CD14-positive monocyte (primary cell): ENCODE results near the gene CHRNA4. TPM values are rescaled to one million over a fixed set of nuclear protein-coding genes. Genes with fewer than 3 reads are reported as not detected.

Experiments used
- DNase-seq, 3 donors: peaks; one replicate each; pipeline ENCODE4 v3.0.0-alpha.2; 2011 to 2022
- H2AFZ ChIP-seq: 2 replicates; pipeline ENCODE4 v1.6.0; 2012; ENCODE audit warnings: mild to moderate bottlenecking, low read depth, low read length, inconsistent platforms; ENCODE audit not compliant: insufficient read depth, poor library complexity, severe bottlenecking
- H3K27ac ChIP-seq, 2 donors: 1 replicate in 1 of 2; 2 replicates in 1 of 2; pipeline ENCODE4 v1.5.1; 2012 to 2013; ENCODE audit warnings: low read length in 2 of 2, control low read depth in 1 of 2, inconsistent platforms in 1 of 2, low read depth in 1 of 2, mild to moderate bottlenecking in 1 of 2
- H3K27me3 ChIP-seq, 2 donors: one replicate each; pipeline versions ENCODE4 v1.6.0 to v1.6.1; 2011 to 2013; ENCODE audit warnings: low read length in 2 of 2; ENCODE audit not compliant: control insufficient read depth in 2 of 2, insufficient read depth in 2 of 2
- H3K36me3 ChIP-seq, 2 donors: replicated peaks in 1 of 2; 1 replicate in 1 of 2; 2 replicates in 1 of 2; pipeline versions ENCODE4 v1.5.1 to v1.6.1; 2012 to 2013; ENCODE audit warnings: low read length in 2 of 2, control low read depth in 1 of 2, inconsistent platforms in 1 of 2, mild to moderate bottlenecking in 1 of 2; ENCODE audit not compliant: insufficient read depth in 2 of 2, control insufficient read depth in 1 of 2
- H3K4me1 ChIP-seq, 2 donors: 1 replicate in 1 of 2; 2 replicates in 1 of 2; pipeline versions ENCODE4 v1.5.1 to v1.6.1; 2012 to 2013; ENCODE audit warnings: low read length in 2 of 2, control low read depth in 1 of 2, inconsistent platforms in 1 of 2, mild to moderate bottlenecking in 1 of 2, moderate library complexity in 1 of 2; ENCODE audit not compliant: insufficient read depth in 2 of 2, control insufficient read depth in 1 of 2
- H3K4me2 ChIP-seq: replicated peaks from 2 replicates; pipeline ENCODE3; 2012; ENCODE audit warnings: low read length, moderate library complexity, mild to moderate bottlenecking; ENCODE audit not compliant: poor library complexity, severe bottlenecking; ENCODE audit errors: extremely low read depth
- H3K4me3 ChIP-seq, 3 experiments: fragments of 200-600 bp in 1 of 3; sonication (generic) in 1 of 3; replicated peaks in 1 of 3; 1 replicate in 2 of 3; 2 replicates in 1 of 3; pipeline ENCODE4 v1.5.1; 2011 to 2013; ENCODE audit warnings: low read length in 3 of 3, mild to moderate bottlenecking in 3 of 3, control low read depth in 2 of 3, low read depth in 2 of 3, inconsistent platforms in 1 of 3, moderate library complexity in 1 of 3
- H3K79me2 ChIP-seq: 2 replicates; pipeline ENCODE4 v1.6.0; 2012; ENCODE audit warnings: mild to moderate bottlenecking, control low read depth, inconsistent platforms, low read length, moderate library complexity; ENCODE audit not compliant: insufficient read depth
- H3K9ac ChIP-seq: 2 replicates; pipeline ENCODE4 v1.6.0; 2017; ENCODE audit warnings: low read length, mild to moderate bottlenecking; ENCODE audit not compliant: insufficient read depth, poor library complexity, severe bottlenecking
- H3K9me3 ChIP-seq, 2 donors: replicated peaks in 1 of 2; 1 replicate in 1 of 2; 2 replicates in 1 of 2; pipeline versions ENCODE4 v1.5.1 to v1.6.1; 2012 to 2013; ENCODE audit warnings: low read length in 2 of 2, control low read depth in 1 of 2; ENCODE audit not compliant: control insufficient read depth in 1 of 2, insufficient read depth in 1 of 2
- H4K20me1 ChIP-seq: 2 replicates; pipeline ENCODE4 v1.6.0; 2012; ENCODE audit warnings: mild to moderate bottlenecking, low read length, control low read depth, moderate library complexity; ENCODE audit not compliant: insufficient read depth
- H3K27ac Mint-ChIP-seq, 7 donors: one replicate each; pipeline ENCODE4 v1.8.0; 2020; ENCODE audit warnings: mild to moderate bottlenecking in 7 of 7, mixed read lengths in 7 of 7, moderate library complexity in 6 of 7, inconsistent platforms in 2 of 7
- H3K27me3 Mint-ChIP-seq, 3 donors: one replicate each; pipeline ENCODE4 v1.8.0; 2021 to 2022; ENCODE audit warnings: low read depth in 3 of 3, mild to moderate bottlenecking in 3 of 3, mixed read lengths in 3 of 3, moderate library complexity in 3 of 3, inconsistent platforms in 1 of 3
- H3K36me3 Mint-ChIP-seq, 2 donors: one replicate each; pipeline ENCODE4 v1.8.0; 2020; ENCODE audit warnings: mixed read lengths in 2 of 2, inconsistent platforms in 1 of 2, mild to moderate bottlenecking in 1 of 2
- H3K4me1 Mint-ChIP-seq: one replicate; pipeline ENCODE4 v1.8.0; 2020; ENCODE audit warnings: mild to moderate bottlenecking, mixed read lengths
- H3K4me3 Mint-ChIP-seq, 2 donors: one replicate each; pipeline ENCODE4 v1.8.0; 2020; ENCODE audit warnings: mild to moderate bottlenecking in 2 of 2, mixed read lengths in 2 of 2, moderate library complexity in 1 of 2
- H3K9me3 Mint-ChIP-seq, 7 donors: one replicate each; pipeline ENCODE4 v1.8.0; 2020 to 2022; ENCODE audit warnings: mixed read lengths in 7 of 7, mild to moderate bottlenecking in 6 of 7, moderate library complexity in 6 of 7, inconsistent platforms in 2 of 7
- WGBS: methylation state at CpG from one replicate; pipeline ENCODE4 v1.1.5; 2013; ENCODE audit warnings: missing lambda C conversion rate; ENCODE audit not compliant: insufficient coverage; 5-methylcytosine and 5-hydroxymethylcytosine counted together
- intact Hi-C, 2 donors: fragments of 100-400 bp; cut with micrococcal nuclease; formaldehyde crosslinking; loops; one replicate each; pipeline versions ENCODE4 v1.15.0 to v1.15.1; 2023
- polyA plus RNA-seq, 3 donors: library from polyadenylated mRNA; depleted of rRNA in 1 of 3; unstranded in 2 of 3; stranded (reverse) in 1 of 3; fragments of 300-500 nt in 2 of 3; fragments of >200 nt in 1 of 3; fragmentation: Illumina TruSeq in 2 of 3; gene quantifications; 1 replicate in 2 of 3; 2 replicates in 1 of 3; pipeline ENCODE4 v1.2.3, GENCODE V29; 2012 to 2021
- TF ChIP-seq, protein P1 (sequence below): fragments of 200-600 bp; IDR thresholded peaks from one replicate; pipeline ENCODE4 v1.8.0; 2022; ENCODE audit warnings: antibody characterized with exemption, mild to moderate bottlenecking

CHRNA4 gene
- polyA plus RNA-seq, 3 donors: not detected

DNA sequence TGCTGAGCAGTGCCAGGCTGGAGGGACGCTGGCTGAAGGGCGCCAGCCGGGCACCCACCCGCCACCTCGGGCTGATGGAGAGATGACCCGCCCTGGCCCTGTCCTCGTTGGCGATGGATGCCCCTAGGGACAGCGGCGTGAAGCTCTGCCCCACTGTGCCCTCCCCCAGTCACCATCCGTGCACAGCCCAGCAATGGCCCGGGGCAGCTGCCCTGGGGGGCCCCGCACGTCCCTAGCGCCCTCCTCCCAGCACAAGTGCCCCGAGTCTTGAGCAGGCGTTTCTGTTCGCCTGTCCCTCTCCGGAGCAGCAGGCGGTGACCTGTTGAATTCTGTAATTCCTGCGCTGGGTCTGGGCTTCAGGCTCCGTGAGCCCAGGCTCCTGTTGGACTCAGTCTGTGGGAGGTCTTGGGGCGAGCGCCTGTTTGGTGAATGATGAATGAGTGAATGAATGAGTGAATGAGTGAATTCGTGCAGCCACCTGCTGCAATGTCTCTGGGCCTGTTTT lies 36.8 kb upstream of the CHRNA4 start:
- peaks cover 0 to 2% (median 0%) of the 10 kb centered on the region in 7 donors for H3K9me3 Mint-ChIP-seq
- Histone ChIP-seq H3K27me3 (no peaks in the 10 kb centered on the region), H3K36me3 (no peaks in the 10 kb centered on the region), H3K4me3 (no peak overlapping the region), H3K4me2 (no peak overlapping the region), H3K9ac (no peak overlapping the region), H3K4me1 (no peaks in the 10 kb centered on the region), H2AFZ (no peak overlapping the region), H3K9me3 (no peaks in the 10 kb centered on the region), H3K79me2 (no peaks in the 10 kb centered on the region), H4K20me1 (no peaks in the 10 kb centered on the region), H3K27ac (no peak overlapping the region)
- DNase-seq: no peak
- no peak overlapping the region for H3K27ac Mint-ChIP-seq
- H3K4me1 Mint-ChIP-seq: no peaks in the 10 kb centered on the region
- H3K4me3 Mint-ChIP-seq: no peak overlapping the region
- 92% methylated on average over 25 of the region's 25 CpGs for WGBS
- H3K27me3 Mint-ChIP-seq: peaks cover 2 to 20% (median 15%) of the 10 kb centered on the region in 3 donors
- TF ChIP-seq, protein P1, sequence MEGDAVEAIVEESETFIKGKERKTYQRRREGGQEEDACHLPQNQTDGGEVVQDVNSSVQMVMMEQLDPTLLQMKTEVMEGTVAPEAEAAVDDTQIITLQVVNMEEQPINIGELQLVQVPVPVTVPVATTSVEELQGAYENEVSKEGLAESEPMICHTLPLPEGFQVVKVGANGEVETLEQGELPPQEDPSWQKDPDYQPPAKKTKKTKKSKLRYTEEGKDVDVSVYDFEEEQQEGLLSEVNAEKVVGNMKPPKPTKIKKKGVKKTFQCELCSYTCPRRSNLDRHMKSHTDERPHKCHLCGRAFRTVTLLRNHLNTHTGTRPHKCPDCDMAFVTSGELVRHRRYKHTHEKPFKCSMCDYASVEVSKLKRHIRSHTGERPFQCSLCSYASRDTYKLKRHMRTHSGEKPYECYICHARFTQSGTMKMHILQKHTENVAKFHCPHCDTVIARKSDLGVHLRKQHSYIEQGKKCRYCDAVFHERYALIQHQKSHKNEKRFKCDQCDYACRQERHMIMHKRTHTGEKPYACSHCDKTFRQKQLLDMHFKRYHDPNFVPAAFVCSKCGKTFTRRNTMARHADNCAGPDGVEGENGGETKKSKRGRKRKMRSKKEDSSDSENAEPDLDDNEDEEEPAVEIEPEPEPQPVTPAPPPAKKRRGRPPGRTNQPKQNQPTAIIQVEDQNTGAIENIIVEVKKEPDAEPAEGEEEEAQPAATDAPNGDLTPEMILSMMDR: no peak
- intact Hi-C loops: no loop called here
- H3K36me3 Mint-ChIP-seq: no peaks in the 10 kb centered on the region

DNA sequence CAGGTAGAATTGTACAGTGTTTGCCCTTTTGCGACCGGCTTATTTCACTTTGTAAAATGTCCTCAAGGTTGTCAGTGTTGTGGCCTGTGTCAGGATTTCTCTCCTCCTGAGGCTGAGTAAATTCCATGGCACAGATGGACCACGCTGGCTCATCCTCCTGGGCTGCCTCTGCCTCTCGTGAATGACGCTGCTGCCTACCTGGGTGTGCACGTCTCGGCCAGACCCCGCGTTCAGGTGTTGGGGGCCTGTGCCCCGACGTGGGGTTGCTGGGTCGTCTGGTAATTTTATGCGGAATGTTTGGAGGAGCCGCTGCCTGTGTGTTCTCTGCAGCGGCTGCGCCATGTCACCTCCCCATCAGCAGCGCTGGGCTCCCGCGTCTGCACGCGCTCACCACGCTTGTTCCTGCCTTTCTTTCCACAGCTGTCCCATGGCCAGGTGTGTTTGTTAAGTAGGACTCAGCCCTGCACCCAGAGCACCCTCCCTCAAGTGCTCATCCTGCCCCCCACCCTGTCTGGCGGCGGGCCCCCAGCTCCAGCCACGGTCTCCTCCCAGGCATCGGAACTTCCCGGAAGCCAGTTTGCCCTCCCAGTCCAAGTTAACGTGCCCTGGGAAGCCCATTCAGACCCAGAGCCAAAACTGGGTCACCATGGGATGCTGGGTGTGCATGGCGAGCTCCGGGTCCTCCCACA lies 36.1 kb upstream of the CHRNA4 start:
- Histone ChIP-seq H3K4me2 (no peak overlapping the region), H3K9me3 (no peaks in the 10 kb centered on the region), H3K27ac (no peak overlapping the region), H4K20me1 (no peaks in the 10 kb centered on the region), H3K9ac (no peak overlapping the region), H3K4me3 (no peak overlapping the region), H3K79me2 (no peaks in the 10 kb centered on the region), H3K27me3 (no peaks in the 10 kb centered on the region), H3K4me1 (no peaks in the 10 kb centered on the region), H2AFZ (no peak overlapping the region), H3K36me3 (no peaks in the 10 kb centered on the region)
- intact Hi-C loops: no loop called here
- no peak overlapping the region for H3K4me3 Mint-ChIP-seq
- no peak overlapping the region for H3K27ac Mint-ChIP-seq
- DNase-seq: no peak
- H3K27me3 Mint-ChIP-seq: peaks cover 2 to 15% (median 15%) of the 10 kb centered on the region in 3 donors
- no peaks in the 10 kb centered on the region for H3K4me1 Mint-ChIP-seq
- peaks cover 0 to 2% (median 0%) of the 10 kb centered on the region in 7 donors for H3K9me3 Mint-ChIP-seq
- TF ChIP-seq, protein P1: no peak
- 95% methylated on average over 25 of the region's 30 CpGs for WGBS
- H3K36me3 Mint-ChIP-seq: no peaks in the 10 kb centered on the region
